Parathyroid adenoma (tissue), 2 donors: ENCODE results near the gene SNCB.

Source experiments
- H2AFZ ChIP-seq: fragments of 300-600 bp; sonication (generic); one replicate; pipeline ENCODE4 v1.7.0; 2017; ENCODE audit warnings: antibody characterized with exemption, mild to moderate bottlenecking
- H3K27ac ChIP-seq: fragments of 300-600 bp; sonication (generic); one replicate; pipeline ENCODE4 v1.7.0; 2017
- H3K27me3 ChIP-seq: fragments of 300-600 bp; sonication (generic); one replicate; pipeline ENCODE4 v1.7.0; 2017; ENCODE audit warnings: low read length; ENCODE audit not compliant: control insufficient read depth, insufficient read depth
- H3K36me3 ChIP-seq: fragments of 300-600 bp; sonication (generic); one replicate; pipeline ENCODE4 v1.7.0; 2017; ENCODE audit warnings: low read length; ENCODE audit not compliant: control insufficient read depth, insufficient read depth
- H3K4me1 ChIP-seq: fragments of 300-600 bp; sonication (generic); one replicate; pipeline ENCODE4 v1.7.0; 2017; ENCODE audit warnings: control low read depth
- H3K4me2 ChIP-seq: fragments of 300-600 bp; sonication (generic); one replicate; pipeline ENCODE4 v1.7.0; 2017; ENCODE audit warnings: low read length
- H3K4me3 ChIP-seq: fragments of 300-600 bp; sonication (generic); one replicate; pipeline ENCODE4 v1.7.0; 2017; ENCODE audit warnings: low read depth, low read length
- H3K79me2 ChIP-seq: fragments of 300-600 bp; sonication (generic); one replicate; pipeline ENCODE4 v1.7.0; 2017; ENCODE audit warnings: control low read depth
- H3K9ac ChIP-seq: fragments of 300-600 bp; sonication (generic); one replicate; pipeline ENCODE4 v1.7.0; 2017; ENCODE audit warnings: mild to moderate bottlenecking
- H3K9me3 ChIP-seq: fragments of 300-600 bp; sonication (generic); one replicate; pipeline ENCODE4 v1.7.0; 2017; ENCODE audit warnings: low read length; ENCODE audit not compliant: control insufficient read depth
- TF ChIP-seq, protein P1 (sequence below): fragments of 300-600 bp; sonication (generic); IDR thresholded peaks from one replicate; pipeline ENCODE4 v1.7.0; 2017; ENCODE audit warnings: antibody characterized with exemption, mild to moderate bottlenecking
- donor health status: primary hyperparathyroidism.

SNCB gene

DNA sequence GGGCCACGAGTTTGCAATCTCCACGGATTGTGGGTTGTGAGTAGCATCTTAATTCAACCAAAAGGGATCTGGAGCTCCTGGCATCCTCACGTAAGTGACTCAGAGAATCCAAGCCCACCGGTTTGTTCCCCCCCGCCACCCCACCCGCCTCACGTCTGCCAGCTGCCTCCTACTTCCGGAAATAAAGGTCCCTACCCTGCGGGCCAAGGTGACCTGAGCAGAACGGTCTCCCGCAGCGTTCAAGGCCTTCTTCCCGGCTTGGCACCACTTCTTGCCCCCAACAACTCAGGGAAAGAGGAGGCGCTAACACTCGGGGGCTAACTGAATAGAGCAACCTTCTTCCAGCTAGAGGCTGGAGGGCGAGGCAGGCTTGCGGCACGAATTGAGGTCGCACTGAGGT, 11.6 kb downstream of the SNCB start:
- Histone ChIP-seq H3K9ac (no peak overlapping the region), H3K4me3 (no peak overlapping the region), H3K79me2 (no peaks in the 10 kb centered on the region), H3K27me3 (no peaks in the 10 kb centered on the region), H3K4me2 (no peak overlapping the region), H3K36me3 (no peaks in the 10 kb centered on the region), H3K9me3 (no peaks in the 10 kb centered on the region), H2AFZ (peak overlapping the region; percentile 15), H3K4me1 (peaks cover 15% of the 10 kb centered on the region), H3K27ac (no peak overlapping the region)
- TF ChIP-seq, protein P1, sequence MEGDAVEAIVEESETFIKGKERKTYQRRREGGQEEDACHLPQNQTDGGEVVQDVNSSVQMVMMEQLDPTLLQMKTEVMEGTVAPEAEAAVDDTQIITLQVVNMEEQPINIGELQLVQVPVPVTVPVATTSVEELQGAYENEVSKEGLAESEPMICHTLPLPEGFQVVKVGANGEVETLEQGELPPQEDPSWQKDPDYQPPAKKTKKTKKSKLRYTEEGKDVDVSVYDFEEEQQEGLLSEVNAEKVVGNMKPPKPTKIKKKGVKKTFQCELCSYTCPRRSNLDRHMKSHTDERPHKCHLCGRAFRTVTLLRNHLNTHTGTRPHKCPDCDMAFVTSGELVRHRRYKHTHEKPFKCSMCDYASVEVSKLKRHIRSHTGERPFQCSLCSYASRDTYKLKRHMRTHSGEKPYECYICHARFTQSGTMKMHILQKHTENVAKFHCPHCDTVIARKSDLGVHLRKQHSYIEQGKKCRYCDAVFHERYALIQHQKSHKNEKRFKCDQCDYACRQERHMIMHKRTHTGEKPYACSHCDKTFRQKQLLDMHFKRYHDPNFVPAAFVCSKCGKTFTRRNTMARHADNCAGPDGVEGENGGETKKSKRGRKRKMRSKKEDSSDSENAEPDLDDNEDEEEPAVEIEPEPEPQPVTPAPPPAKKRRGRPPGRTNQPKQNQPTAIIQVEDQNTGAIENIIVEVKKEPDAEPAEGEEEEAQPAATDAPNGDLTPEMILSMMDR = no peak

DNA sequence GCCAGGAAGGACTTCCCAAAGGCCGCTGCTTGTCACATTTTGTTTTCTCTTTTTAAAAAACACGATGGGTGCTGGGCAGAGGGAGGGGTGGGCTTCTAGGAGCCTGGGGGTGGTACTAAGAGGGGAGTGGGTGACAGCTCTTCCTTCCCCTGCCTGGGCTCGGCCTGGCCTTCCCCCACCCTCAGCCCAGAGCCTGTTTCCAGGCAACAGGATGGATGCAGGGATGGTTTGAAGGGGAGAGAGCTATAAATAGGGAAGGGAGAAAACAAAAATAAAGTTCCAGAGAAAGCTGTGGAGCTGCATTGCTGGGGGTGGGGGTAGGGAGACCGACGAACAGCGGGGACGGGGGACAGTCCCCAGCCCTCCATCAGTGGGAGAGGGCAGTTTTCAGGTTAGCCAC, 13.8 kb downstream of the SNCB start:
- H3K27me3 ChIP-seq = no peaks in the 10 kb centered on the region

DNA sequence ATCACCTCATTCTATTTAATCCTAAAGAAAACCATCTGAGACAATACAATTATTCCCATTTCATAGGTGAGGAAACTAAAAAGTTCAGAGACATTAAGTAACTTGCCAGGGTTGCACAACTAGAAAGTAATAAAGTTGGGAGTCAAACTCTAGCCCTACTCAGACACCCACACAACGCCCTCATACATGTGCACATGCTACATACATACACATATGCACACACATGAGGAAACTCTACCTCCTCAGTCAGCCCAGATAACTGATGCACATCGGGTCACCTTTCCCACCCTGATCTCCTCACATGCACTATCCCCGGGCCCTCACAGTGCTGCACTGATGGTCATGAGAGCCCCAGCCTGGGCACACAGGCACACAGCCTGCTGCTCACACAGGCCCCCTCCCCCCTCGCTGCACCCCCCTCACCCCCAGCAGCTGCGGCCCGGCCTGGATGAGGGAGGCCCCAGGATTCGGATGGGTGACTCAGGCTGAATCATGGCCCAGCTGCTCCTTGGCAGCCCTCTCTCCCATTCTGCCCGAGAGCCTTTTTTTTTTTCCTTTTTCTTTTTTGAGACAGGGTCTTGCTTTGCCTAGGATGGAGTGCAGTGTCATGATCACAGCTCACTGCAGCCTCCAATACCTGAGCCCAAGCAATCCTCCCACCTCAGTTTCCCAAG, 15.4 kb downstream of the SNCB start:
- Histone ChIP-seq H3K27ac (no peak overlapping the region), H3K27me3 (no peaks in the 10 kb centered on the region), H3K9me3 (no peaks in the 10 kb centered on the region)

More for the DNA sequence above, 13.8 kb downstream of the SNCB start:
- H3K4me3 ChIP-seq = no peak overlapping the region
- no peak overlapping the region for H3K4me2 ChIP-seq
- no peaks in the 10 kb centered on the region for H3K9me3 ChIP-seq
- peaks cover 20% of the 10 kb centered on the region for H3K4me1 ChIP-seq
- H3K9ac ChIP-seq = no peak overlapping the region
- no peak overlapping the region for H3K27ac ChIP-seq
- no peak overlapping the region for H2AFZ ChIP-seq
- TF ChIP-seq, protein P1 = no peak
- no peaks in the 10 kb centered on the region for H3K79me2 ChIP-seq
- no peaks in the 10 kb centered on the region for H3K36me3 ChIP-seq

DNA sequence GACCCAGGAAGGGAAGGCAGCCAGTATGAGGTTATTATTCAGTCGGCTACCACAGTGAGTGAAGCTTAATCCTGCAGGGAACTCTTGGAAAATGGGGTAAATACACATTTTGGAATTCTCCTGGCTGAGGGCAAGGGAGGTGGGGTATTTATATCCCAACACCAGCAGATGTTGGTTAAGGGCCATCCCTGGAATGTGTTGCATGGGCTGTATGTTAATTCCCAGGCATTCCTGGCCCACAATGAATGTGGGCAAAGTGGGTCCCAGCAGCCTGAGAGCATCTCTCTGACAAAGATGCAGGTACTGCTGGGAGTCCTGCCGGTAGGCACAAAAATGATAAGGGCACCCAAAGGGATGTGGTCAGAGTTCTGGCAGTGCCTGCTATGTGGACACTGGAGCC, 17.5 kb downstream of the SNCB start:
- peak overlapping the region; percentile 36 for H3K27ac ChIP-seq
- no peaks in the 10 kb centered on the region for H3K79me2 ChIP-seq
- H3K9ac ChIP-seq = no peak overlapping the region
- TF ChIP-seq, protein P1 = no peak
- no peaks in the 10 kb centered on the region for H3K27me3 ChIP-seq
- no peaks in the 10 kb centered on the region for H3K36me3 ChIP-seq
- H3K4me3 ChIP-seq = no peak overlapping the region
- H3K9me3 ChIP-seq = no peaks in the 10 kb centered on the region
- H3K4me2 ChIP-seq = no peak overlapping the region
- peaks cover 10% of the 10 kb centered on the region for H3K4me1 ChIP-seq
- no peak overlapping the region for H2AFZ ChIP-seq

More for the DNA sequence above, 15.4 kb downstream of the SNCB start:
- Histone ChIP-seq H3K4me3 (no peak overlapping the region), H3K79me2 (no peaks in the 10 kb centered on the region), H3K9ac (no peak overlapping the region), H2AFZ (no peak overlapping the region), H3K36me3 (no peaks in the 10 kb centered on the region), H3K4me2 (no peak overlapping the region), H3K4me1 (peaks cover 16% of the 10 kb centered on the region)
- TF ChIP-seq, protein P1 = no peak

DNA sequence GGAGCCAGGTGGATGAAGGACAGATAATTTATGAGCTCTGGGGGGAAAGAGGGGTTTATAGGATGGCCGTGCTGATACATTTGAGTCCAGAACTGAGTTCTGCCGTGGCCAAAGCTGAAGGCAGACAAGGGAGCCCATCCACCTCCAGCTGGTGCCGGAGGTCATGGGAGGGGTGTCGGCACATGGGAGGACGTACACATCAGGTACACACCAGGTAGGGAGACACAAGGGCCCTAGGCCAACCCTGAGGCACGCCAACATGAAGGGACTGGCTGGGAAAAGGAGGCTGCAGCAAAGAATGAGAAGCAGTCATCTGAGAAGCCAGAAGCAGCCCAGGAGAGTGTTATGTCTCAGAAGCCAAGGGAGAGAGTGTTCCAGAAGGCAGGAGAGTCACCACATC, 18.3 kb downstream of the SNCB start:
- no peaks in the 10 kb centered on the region for H3K9me3 ChIP-seq
- H3K79me2 ChIP-seq = no peaks in the 10 kb centered on the region
- no peaks in the 10 kb centered on the region for H3K36me3 ChIP-seq
- peaks cover 10% of the 10 kb centered on the region for H3K4me1 ChIP-seq
- no peak overlapping the region for H3K4me3 ChIP-seq
- peak overlapping the region; percentile 28 for H2AFZ ChIP-seq
- H3K27me3 ChIP-seq = no peaks in the 10 kb centered on the region
- TF ChIP-seq, protein P1 = no peak
- H3K27ac ChIP-seq = no peak overlapping the region
- no peak overlapping the region for H3K4me2 ChIP-seq
- no peak overlapping the region for H3K9ac ChIP-seq
